Measurements from ENCODE around the gene TTI1.

Gene TTI1

GRCh38 chr20:37938181-37938750 is 95.0 kb downstream of the TTI1 start:
- CTCF ChIA-PET, result interaction anchor here (1.4 kb wide), 1 partner anchor 54 kb away, joined by 4 read pairs; no protein-coding TSS in a partner anchor
- POLR2A ChIA-PET, result no interaction called here

GRCh38 chr20:37937686-37938085 is 95.6 kb downstream of the TTI1 start:
- no peak for DNase-seq (ENCODE audit: low read depth, low spot score)
- TF ChIP-seq, protein P1, sequence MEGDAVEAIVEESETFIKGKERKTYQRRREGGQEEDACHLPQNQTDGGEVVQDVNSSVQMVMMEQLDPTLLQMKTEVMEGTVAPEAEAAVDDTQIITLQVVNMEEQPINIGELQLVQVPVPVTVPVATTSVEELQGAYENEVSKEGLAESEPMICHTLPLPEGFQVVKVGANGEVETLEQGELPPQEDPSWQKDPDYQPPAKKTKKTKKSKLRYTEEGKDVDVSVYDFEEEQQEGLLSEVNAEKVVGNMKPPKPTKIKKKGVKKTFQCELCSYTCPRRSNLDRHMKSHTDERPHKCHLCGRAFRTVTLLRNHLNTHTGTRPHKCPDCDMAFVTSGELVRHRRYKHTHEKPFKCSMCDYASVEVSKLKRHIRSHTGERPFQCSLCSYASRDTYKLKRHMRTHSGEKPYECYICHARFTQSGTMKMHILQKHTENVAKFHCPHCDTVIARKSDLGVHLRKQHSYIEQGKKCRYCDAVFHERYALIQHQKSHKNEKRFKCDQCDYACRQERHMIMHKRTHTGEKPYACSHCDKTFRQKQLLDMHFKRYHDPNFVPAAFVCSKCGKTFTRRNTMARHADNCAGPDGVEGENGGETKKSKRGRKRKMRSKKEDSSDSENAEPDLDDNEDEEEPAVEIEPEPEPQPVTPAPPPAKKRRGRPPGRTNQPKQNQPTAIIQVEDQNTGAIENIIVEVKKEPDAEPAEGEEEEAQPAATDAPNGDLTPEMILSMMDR (IDR thresholded peaks at IDR 0.05; ENCODE audit: insufficient read depth, low read length, missing control alignments), result no peak
- H3K4me3 ChIP-seq (ENCODE audit: low read depth, low read length), result no peak overlapping the region
- CTCF ChIA-PET, result interaction anchor here (1.4 kb wide), 1 partner anchor 55 kb away, joined by 4 read pairs; no protein-coding TSS in a partner anchor
- POLR2A ChIA-PET, result no interaction called here

More at GRCh38 chr20:37938181-37938750, 95.0 kb downstream of the TTI1 start:
- DNase-seq (ENCODE audit: low read depth, low spot score), result no peak
- H3K4me3 ChIP-seq (ENCODE audit: low read depth, low read length), result no peak overlapping the region
- TF ChIP-seq, protein P1 (IDR thresholded peaks at IDR 0.05; ENCODE audit: insufficient read depth, low read length, missing control alignments), result no peak

DNA sequence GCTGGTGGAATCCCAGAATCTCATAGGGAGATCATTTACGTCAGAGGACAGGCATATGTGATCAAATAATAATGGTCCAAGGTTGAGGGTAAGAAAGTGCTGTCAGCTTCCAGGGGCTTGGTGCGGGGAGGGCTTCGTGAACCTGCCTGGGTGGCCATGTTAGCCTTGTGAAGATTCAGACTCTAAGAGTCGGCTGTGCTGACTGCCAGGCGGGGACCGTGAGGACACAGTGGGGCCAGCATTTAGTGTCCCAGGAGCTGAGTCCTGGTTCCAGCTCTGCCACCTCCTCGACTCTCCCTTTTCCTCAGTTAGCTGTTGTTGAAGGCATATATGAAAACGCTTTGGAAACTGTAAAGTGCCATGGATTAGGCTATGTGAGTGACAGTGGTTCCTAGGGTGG is 96.8 kb downstream of the TTI1 start:
- no peak overlapping the region for H3K4me3 ChIP-seq (ENCODE audit: low read depth, low read length)
- DNase-seq (ENCODE audit: low read depth, low spot score), result no peak
- ChIA-PET CTCF (interaction anchor here (0.7 kb wide), 1 partner anchor 241 kb away, joined by 4 read pairs; no protein-coding TSS in a partner anchor), POLR2A (no interaction called here)
- TF ChIP-seq, protein P1 (IDR thresholded peaks at IDR 0.05; ENCODE audit: insufficient read depth, low read length, missing control alignments), result no peak

DNA sequence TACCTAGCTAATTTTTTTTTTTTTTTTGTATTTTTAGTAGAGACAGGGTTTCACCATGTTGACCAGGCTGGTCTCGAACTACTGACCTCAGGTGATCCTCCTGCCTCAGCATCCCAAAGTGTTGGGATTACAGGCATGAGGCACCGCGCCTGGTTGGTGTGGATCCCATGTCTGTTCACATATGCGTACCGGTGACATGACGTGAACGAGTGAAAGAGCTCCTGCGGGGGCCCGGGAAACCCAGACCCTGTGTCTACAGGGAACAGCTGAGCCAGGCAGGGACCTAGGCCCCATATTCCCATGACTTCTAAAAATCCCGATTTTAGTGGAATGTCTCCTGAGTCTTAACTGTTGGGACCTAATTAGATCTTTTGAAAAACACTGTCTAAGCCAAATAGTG is 97.2 kb downstream of the TTI1 start:
- POLR2A ChIA-PET, result no interaction called here
- CTCF ChIA-PET, result interaction anchor here (0.7 kb wide), 1 partner anchor 240 kb away, joined by 4 read pairs; no protein-coding TSS in a partner anchor
- no peak for DNase-seq (ENCODE audit: low read depth, low spot score)
- TF ChIP-seq, protein P1 (IDR thresholded peaks at IDR 0.05; ENCODE audit: insufficient read depth, low read length, missing control alignments), result no peak
- H3K4me3 ChIP-seq (ENCODE audit: low read depth, low read length), result no peak overlapping the region

- ChIA-PET POLR2A (no interaction called here), CTCF (no interaction called here)
- TF ChIP-seq, protein P1 (IDR thresholded peaks at IDR 0.05; ENCODE audit: insufficient read depth, low read length, missing control alignments), result no peak
- H3K4me3 ChIP-seq (ENCODE audit: low read depth, low read length), result no peak overlapping the region
- DNase-seq (ENCODE audit: low read depth, low spot score), result no peak
These were observed 97.8 kb downstream of the TTI1 start for GRCh38 chr20:37935435-37935834.

- H3K4me3 ChIP-seq (ENCODE audit: low read depth, low read length), result no peak overlapping the region
- TF ChIP-seq, protein P1 (IDR thresholded peaks at IDR 0.05; ENCODE audit: insufficient read depth, low read length, missing control alignments), result no peak
- no peak for DNase-seq (ENCODE audit: low read depth, low spot score)
- ChIA-PET POLR2A (no interaction called here), CTCF (no interaction called here)
These were observed 98.5 kb downstream of the TTI1 start for GRCh38 chr20:37934634-37935375.

Data from AG04449 (cell line).